Activated CD4-positive, alpha-beta T cell treated with anti-CD3 and anti-CD28 coated beads for 4 hours (primary cell): ENCODE results near the gene MAN1A2.
"Not testable (repeated sequence)": the region's sequence is repeated elsewhere in the genome, so short reads cannot be mapped to it uniquely, and the experiment has no call there.

Experiments used
- DNase-seq, 2 donors: peaks; one replicate each; pipeline ENCODE4 v3.0.0-alpha.2; 2020

The MAN1A2 gene

DNA sequence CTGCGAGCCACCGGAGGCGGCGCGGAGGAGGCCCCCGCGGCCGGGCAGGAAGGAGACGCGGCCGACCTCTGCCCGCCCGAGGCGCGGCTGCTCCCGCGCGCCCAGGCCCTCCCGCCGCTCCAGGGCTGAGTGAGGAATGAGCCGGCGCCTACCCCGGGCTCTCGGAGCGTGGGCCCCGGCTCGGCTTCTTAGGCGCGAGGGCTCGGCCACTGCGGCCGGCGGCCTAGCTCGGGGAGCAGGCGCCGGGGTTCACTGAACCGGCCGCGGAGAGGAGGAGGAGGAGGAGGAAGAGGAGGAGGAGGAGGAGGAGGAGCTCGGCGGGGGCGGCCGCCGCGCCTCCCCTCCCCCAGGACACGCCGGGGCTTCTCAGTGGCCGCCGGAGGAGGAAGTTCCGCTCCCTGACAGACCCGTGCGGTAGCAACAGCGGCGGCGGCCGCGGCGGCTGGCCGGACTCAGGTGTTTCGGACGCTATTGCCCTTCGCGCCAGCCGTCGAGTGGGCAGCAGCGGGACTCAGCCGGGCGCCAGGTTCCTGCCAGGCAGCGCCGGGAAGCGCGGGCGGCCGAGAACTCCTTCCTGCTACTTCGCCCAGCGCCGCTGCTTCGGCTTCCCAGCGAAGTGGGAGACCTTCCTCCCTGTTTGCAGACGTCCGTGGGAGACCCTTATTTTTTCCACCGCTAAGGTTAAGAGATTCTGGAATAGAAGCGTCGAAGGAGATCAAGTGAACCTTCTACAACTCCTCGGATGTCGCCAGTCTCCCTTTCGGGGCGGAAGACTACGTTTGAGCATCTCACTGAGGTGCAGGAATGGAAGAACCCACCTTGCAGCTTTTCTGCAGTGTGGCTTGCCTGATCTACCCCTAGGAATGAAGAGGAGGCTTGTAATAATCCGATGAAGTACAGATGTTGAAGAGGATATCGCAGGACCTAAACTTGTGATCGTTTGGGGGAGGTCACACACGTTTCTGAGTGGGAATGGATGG is at the start of gene MAN1A2:
Gene MAN1A2 (plus strand): TSS at position 404 of the 980 bp plus-strand sequence. CDS start 735 bp downstream, outside the sequence.
- peak; percentile 70 to 79 for DNase-seq

DNA sequence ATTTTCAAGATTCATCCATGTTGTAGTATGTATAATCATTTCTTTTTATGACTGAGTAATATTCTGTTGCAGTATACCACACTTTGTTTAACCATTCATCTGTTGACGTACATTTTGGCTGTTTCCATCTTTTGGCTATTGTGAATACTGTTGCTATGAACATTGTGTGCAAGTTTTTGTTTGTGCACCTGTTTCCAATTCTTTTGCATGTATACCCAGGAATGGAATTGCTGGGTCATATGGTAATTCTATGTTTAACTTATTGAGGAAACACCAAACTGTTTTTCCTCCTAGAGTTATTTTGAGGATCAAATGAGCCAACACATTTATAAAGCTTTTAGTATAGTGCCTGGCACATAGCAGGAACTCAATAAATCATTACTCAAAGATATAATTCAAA is 49.2 kb upstream of the MAN1A2 start:
- DNase-seq = no peak

DNA sequence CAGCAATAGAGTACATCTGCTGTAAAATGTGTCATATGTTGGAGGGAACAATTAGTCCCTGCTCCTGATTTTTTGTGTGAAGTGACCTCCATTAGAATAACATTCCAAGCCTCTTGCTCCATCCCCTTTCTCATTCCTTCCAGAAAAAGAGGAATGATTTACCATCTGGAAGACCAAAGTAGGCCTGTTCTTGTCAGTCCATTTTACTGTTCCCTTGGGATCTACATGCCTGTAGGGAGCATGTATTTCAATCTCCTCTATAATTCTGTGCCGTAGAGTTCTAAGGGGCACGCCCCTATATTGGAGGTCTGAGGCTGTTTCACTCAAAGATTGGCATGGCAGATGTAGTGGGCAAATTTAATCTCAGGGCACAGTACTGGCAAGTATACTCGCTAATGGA is 48.8 kb upstream of the MAN1A2 start:
- no peak for DNase-seq

DNA sequence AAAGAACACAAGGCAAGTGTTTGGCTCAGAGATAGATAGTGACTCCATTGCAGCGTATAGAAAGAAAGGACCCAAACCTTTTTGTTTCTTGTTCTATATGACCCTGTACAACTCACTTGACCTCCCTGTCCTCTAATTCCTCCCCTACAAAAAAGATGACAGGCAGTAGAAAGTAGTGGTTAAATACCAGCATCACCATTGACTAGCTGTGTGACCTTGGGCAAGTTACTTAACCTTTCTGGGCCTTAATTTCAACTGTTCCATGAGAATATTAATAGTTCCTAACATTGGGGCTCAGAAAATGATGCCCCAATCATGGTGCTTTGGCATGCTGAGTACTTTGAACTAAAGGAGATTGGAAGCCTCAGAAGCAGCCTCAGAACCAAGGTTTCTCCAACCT is 46.7 kb upstream of the MAN1A2 start:
- DNase-seq = no peak

DNA sequence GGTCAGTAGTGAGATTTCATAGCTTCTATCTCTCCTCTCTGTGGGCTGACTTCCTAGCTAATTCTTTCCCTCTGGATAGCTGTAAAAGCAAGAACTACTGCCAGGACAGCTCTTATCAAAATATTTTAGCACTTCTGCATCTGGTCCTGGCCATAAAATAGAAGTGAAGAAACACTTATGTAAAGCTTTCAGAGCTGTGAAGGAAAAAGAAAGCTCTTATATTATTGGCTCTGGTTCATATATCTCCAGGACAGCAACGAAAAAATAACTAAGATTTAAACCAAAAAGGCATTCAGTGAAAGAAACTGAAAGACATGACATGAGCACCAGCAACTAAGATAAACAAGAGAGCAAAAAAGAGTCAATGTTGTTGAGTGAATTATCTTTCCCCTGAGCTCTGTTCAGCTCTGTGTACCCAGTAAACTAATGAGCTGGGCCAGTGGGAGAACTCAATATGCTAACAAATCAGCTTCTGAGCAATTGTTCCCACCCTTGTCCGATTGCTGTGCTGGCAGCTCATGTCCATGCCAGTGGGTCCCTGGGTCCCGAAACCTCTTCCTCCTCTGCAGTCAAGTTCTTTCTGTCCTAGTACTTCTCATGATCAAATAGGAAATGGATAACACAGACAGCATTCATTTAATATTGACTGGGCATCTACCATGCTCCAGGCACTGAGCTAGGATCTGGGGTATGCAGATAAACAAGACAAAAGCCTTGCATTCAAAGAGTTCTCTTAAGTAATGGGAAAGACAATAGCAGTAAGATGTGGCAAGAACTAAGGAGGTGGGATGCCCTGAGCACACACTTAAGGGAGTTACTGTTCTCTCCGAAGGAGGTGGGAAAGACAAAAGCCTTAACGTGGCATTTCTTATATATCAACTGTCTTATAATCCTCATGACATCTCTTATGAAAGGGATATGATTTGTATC is 45.3 kb upstream of the MAN1A2 start:
- DNase-seq = no peak

DNA sequence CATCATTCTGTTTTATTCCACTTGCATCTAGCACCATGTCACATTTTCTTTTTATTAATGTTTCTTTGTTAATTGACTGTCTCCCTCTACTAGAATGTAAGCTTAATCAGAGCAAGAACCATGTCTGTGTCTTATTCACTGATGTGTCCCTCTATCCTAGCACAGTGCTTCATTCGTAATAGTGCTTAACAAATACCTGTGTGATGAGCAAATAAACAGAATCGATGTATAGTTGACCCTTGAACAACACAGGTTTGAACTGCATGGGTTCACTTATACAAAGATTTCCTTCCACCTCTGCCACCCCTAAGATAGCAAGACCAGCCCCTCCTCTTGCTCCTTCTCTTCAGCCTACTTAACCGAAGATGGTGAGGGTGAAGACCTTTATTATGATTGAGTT is 42.9 kb upstream of the MAN1A2 start:
- DNase-seq = no peak

DNA sequence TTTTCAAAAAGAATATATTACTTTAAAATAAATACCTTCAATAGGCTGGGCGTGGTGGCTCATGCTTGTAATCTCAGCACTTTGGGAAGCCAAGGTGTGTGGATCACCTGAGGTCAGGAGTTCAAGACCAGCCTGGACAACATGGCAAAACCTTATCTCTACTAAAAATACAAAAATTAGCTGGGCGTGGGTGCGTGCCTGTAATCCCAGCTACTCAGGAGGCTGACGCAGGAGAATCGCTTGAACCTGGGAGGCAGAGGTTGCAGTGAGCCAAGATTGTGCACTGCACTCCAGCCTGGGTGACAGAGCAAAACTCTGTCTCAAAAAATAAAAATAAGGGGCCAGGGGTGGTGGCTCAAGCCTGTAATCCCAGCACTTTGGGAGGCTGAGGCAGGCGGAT is 41.2 kb upstream of the MAN1A2 start:
- not testable (repeated sequence) for DNase-seq

DNA sequence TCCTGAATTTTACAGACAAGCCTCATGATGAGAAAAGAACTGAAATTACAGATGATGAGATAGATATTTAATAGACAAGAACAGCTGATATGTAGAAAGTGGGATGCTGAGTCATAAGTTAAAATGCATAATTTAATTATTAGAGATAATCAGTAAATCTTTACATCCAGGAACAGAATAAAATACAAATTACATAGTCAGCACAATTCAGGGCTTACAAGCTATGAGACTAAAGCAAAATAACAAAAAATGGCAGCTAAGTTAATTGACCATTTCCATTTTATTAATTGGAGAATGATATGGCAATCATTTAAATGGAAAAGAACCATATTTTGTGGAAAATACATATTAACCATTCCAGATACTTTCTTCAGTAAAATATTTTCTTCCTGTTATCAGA is 40.2 kb upstream of the MAN1A2 start:
- no peak for DNase-seq

DNA sequence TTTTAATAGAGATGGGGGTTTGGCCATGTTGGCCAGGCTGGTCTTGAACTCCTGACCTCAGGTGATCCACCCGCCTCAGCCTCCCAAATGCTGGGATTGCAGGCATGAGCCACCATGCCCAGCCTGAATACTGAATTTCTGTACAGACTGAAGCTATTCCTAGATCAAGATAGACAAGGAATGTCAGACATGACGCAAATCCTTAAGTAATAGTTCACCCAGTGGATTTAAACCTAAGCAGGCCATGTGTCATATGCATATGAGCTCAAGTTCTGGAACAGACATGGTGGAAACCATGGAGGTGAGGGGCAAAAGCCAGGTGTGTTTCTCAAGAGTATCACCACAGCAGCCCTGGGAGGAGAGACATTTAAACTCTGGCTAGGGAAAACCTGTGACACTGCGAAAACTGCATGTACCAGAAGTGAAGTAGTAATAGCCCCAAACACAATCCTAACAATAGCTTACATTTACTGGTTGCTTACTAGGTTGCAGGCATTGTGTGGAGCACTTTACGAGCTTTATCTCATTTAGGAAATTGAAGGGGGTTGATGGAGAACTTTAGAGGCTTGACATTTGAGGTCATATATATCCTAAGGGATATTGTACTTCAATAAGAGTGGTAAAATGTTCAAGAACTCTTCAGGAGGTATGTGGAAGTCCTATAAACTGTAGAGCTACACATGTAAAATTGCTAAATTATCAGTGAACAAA is 31.7 kb upstream of the MAN1A2 start:
- no peak for DNase-seq

DNA sequence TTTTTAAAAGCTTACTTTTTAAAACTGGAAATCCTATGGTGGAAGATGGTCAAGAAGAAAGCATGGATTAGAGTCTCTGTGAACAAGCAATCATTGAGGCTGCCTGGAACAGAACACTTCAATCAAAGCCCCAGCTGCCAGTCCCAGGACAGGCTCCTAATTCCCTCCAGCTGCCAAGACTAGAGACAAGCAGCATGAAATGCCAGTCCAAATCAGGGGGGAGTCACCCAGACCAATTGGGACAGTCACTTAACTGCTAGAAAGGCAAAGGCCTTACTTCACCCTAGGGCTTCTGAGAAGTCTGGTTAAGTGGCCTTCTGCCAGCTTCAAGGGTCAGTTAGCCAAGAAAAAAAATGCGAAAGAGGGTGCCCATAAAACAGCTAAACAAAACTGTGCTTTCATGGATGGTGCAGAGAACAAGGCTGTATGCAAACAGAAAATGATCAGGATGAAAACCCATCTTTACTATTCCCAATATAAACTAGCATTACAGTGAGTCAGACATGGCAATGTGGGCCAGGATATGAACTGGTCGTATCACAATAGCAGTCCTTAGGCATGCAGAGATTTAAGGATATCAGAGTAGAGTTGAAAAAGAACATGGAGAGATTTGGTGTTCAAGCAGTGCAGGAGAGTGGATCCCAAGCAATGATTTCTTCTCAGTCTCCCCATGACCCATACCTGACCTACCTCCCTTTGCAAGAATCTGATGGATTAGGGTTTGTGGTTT is 31.0 kb upstream of the MAN1A2 start:
- DNase-seq = no peak

DNA sequence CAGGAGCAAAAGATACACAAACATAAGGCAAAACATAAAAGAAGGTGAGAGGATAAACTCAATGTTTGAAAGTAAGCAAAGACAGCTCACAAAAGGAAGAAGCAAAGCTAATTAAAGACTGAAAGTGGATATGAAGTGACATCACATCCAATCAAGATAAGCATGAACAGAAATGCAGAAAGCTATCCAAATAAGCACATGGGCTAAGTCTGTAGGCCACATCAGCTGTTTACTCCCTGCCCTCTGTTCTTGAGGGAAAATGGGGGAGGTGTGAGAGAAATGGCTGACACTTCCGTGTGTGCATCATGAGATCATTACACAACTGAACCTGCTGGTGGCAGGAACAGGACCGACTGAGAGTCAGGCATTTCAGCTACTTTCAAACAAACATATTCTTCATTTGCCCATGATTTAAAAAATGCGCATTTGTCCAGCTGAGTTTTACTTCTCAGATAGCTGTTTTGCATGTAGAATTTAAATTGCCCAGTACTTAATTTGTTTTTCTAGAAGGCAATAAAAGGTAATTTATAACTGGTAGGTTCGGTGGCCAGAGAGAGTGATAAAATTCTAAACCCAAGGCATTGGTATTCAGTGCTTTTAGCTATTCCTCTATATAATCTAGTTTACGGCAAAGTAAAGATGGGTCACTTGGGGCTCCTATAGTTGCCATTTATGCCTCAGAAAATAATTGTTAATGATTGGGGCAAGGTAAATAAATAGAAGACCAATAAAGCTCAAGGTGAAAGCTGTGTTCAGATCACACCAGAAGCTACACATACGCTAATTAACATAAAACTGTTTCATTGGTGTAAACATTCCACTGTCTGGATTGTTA is 27.2 kb upstream of the MAN1A2 start:
- peak in 1 of 2 donors; percentile 10 for DNase-seq

DNA sequence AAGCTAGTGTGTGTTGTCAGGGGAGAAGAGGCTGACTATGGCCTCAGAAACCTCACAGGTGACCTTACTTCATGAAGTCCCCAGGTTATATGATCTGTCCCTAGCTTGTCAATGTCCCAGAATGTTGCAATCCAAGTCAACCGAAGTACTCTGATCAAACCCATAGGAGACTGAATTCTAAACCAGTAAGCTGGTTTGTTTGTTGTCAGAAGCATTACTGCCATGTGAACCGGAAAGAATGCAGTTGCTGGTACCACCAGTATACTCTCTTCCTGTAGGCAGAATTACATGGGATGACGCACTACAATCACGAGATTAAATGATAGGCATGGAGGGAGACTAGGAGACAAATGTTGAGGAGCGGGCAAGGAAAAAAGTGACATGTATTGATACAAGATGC is 26.1 kb upstream of the MAN1A2 start:
- DNase-seq = no peak

DNA sequence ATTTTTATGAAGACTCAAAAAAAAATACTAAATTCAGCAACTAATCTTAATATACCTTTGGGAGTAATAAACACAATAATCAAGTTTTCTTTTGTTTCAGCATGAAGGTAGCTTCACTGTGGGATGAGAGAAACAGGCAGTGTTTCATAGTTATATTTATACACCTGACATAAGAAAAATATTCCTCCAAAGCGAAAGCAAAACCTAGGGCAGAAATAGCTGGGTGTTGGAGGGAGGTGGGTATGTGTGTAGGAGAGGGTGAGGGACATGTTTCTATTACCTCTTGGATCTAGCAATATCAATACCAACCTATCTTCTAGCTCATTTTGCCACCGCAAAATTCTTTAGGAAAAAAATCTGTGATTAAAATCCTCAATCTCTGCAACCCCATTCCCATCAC is 24.9 kb upstream of the MAN1A2 start:
- no peak for DNase-seq

DNA sequence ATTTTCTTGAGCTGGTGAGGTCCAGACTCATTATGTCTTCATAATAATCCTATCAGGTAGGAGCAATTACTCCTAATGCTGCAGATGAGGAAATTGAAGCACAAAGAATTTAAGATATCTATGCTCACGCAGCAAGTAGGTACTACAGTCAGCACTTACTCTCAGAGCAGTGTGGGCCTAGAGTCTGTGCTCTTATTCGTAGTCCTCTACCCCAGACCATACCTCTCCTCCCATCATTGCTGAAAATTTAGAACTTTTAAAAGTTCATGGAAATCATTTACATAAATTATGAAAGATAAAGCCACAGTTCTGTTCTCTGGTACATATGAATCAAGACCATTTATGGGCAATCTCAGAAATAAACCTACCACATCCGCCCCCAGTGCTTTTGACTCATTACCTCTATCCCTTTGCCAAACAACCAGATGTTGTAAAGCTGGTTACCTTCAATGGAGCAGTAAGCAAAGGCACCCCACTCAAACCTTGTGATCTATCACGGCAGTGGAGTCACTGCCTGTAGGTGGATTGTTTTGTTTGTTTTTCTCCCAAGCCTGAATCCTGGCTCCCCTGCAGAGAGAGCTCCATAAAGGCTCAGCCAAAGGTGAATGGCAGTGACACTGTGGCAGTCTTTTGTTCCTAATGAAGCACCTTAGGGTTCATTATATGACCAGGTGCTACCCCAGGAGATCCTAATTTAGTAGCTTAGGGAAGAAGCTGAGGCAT is 20.9 kb upstream of the MAN1A2 start:
- DNase-seq = peak; percentile 12 to 18

DNA sequence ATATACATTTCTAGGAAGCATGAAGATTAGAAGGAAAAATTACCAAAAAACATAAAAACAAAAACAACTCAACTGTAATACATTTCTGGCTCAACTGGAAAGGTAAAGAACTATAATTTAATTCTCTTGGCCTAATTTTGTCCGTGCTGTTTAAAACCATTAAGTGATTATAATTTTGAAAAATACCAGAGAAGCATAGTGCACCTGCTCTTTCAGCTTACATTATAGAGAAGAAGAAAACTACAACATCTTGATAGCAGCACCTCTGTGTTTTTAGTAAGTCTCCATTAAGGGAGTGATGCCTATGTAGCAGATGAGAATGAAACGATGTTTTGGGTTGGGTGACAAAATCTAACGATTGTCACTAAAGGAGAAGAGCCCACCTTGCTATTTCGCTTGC is 19.3 kb upstream of the MAN1A2 start:
- DNase-seq = no peak

DNA sequence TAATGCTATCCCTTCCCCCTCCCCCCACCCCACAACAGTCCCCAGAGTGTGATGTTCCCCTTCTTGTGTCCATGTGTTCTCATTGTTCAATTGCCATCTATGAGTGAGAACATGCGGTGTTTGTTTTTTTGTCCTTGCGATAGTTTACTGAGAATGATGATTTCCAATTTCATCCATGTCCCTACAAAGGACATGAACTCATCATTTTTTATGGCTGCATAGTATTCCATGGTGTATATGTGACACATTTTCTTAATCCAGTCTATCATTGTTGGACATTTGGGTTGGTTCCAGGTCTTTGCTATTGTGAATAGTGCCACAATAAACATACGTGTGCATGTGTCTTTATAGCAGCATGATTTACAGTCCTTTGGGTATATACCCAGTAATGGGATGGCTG is 14.6 kb upstream of the MAN1A2 start:
- not testable (repeated sequence) for DNase-seq

DNA sequence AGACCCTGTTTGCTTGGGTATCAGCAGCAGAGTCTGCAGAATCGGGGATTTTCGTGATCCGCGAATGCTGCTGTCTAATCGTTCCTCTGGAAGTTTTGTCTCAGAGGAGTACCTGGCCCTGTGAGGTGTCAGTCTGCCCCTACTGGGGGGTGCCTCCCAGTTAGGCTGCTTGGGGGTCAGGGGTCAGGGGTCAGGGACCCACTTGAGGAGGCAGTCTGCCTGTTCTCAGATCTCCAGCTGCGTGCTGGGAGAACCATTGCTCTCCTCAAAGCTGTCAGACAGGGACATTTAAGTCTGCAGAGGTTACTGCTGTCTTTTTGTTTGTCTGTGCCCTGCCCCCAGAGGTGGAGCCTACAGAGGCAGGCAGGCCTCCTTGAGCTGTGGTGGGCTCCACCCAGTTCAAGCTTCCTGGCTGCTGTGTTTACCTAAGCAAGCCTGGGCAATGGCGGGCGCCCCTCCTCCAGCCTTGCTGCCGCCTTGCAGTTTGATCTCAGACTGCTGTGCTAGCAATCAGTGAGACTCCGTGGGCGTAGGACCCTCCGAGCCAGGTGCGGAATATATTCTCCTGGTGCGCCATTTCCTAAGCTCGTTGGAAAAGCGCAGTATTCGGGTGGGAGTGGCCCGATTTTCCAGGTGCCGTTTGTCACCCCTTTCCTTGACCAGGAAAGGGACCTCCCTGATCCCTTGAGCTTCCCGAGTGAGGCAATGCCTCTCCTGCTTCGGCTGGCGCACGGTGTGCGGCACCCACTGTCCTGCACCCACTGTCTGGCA is 9.2 kb upstream of the MAN1A2 start:
- DNase-seq = not testable (repeated sequence)

DNA sequence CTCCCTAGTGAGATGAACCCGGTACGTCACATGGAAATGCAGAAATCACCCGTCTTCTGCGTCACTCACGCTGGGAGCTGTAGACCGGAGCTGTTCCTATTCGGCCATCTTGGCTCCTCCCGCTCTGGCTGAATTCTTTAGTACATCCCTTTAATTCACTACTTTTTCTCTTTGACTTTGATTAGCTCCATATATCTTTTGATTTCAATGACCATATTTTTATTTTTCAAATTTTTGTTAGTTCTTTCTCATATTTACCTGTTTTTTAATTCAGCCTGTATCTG is 8.7 kb upstream of the MAN1A2 start:
- DNase-seq = not testable (repeated sequence)

DNA sequence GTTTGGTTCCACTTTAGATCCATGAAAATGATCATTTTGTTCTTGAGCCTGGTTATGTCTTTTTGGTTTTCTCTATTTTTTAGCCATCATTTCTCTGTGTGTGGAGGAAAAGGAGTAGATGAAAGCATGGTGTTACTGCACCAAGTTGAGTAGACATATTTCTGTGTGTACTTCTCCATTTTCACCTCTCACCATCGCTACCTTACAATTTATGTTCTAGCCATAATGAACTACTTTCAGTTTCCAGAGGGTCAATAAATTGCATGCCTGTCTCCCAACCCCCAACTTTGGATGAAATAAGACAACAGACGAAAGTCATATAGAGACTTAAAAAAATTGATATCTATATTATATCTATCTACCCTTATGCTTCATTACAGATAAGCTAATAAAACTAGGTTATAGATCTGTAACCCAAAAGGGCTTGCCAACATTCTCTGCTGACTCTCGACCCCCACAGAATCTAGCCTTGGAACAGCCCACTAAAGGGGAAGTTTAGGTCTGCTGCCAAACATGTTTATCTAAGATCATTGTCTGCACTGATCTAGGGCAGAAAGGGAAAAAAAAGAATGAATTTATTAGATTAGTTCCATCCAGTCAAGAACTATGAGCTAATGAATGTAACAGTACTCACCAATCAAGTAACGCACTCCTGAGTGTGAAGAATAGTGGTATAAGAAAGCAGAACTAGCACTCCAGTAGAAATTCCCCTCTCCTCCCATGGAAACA is 7.5 kb upstream of the MAN1A2 start:
- DNase-seq = no peak
